HG03439 (cell line): ENCODE measurements around the gene OR6C6.
"Not testable (repeated sequence)": the region's sequence is repeated elsewhere in the genome, so short reads cannot be mapped to it uniquely, and the experiment has no call there.

Experiments used
- ATAC-seq: cut with Tn5 transposase; IDR thresholded peaks from one replicate; pipeline ENCODE4 v1.9.1; 2021; ENCODE audit warnings: mild to moderate bottlenecking, moderate library complexity; ENCODE audit not compliant: unreplicated experiment

The OR6C6 gene

DNA sequence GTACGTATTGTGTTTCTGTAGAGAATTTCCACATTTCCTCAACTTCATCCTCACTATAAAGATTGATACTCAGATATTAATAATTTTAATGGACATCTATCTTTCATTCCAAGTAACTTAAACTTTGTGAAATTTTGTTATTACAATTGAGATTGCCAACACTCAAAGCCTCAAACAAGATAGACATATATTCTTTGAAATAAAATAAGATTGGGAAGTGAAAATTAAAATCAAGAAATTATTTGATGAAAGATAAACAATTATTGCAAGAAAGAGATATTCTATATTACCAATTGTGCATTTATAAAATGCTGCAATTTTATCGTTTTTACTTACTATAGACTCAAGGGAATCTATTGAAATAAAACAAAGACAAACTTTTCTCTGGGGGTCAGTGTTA is at the start of gene OR6C6:
Gene OR6C6, minus strand, starts transcription at position 101 of the 400 bp plus-strand sequence. CDS start 1,337 bp downstream, outside the sequence.
- ATAC-seq = no peak

DNA sequence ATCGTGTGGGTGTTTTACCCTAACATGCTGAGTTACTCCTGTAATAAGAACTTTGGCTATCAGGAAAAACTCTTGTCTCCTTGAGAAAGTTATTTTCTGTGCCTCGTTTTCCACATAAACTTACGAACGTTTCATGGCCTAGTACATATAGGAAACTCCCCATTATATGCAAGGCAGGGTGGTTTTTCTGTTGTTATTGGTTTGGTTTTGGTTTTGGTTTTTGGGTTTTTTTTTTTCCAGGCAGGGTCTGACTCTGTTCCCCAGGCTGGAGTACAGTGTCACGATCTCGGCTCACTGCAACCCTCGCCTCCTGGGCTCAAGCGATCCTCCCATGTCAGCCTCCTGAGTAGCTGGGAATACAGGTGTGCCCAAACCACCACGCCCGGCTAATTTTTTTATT is 39.6 kb upstream of the OR6C6 start:
- no peak for ATAC-seq

DNA sequence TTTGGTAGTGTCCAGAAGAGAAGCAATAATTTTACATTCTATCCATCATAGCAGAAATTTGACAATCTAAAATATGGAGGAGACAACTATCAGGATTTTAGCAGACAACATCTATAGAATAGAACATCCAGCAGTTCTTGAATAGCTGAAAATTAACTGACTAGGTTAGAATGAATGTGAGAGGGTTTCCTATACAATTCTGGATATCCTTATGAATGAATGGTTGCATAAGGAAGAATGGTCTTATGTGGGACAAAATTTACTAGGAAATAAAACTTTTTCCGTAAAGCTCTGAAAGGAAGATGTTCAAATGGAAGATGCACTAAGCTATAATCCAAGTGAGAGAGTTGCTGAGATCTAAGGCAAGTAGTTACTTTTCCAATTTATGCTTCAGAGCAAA is 34.1 kb upstream of the OR6C6 start, which contains the start of gene OR6C3:
Gene OR6C3, plus strand, starts transcription at position 301 of the 400 bp plus-strand sequence. CDS start 955 bp downstream, outside the sequence.
- no peak for ATAC-seq

DNA sequence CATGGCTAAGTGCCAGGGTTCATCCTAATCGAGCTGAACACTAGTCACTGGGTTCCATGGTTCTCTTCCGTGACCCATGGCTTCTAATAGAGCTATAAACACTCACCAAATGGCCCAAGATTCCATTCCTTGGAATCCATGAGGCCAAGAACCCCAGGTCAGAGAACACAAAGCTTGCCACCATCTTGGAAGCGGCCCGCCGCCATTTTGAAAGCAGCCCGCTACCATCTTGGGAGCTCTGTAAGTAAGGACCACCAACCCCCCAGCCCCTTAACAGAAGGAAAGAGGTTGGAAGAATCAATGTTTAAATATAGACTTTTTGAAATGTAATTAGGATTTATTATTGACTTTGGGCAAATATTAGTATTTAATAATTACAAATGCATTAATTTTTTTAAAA is 29.4 kb upstream of the OR6C6 start:
- ATAC-seq = not testable (repeated sequence)

DNA sequence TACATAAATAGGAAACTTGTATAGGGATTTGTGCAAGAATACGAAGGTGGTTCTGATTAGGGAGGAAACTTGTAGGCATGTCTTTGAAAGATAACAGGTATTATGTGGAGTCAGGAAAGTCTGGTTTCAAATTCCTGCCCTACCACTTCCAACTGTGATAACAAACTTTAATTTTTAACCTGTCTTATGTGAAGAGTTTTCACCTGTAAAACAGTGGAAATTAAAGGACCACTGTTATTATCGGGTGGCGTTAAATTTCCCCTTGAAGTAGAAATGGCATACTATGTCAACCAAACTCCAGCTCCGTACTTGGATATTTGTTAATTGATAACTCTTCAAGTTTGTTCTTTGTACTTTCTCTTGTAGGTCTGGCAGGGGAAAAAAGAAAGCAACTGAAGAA is 23.8 kb upstream of the OR6C6 start:
- no peak for ATAC-seq

DNA sequence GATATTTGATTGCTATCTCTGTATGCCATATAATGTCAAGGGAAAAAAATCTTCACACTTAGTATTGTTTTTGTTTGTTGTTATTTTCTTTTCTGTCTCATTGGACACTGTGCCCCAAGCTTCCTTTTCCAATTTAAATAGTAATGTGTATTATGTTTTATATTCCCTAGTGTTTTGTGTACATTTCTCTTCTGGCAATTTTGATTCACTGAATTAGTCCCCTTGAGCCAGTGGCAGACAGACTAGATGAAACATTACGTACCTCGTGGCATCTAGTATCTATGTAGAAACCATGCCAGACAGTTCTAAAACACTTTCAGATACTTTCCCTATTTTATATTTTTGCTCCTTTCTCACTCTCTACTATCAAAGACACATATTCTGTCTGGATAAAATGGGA is 17.7 kb upstream of the OR6C6 start, which contains the start of gene OR6C1:
Gene OR6C1, plus strand, starts transcription at position 301 of the 400 bp plus-strand sequence. CDS start 6,257 bp downstream, outside the sequence.
- ATAC-seq = no peak

DNA sequence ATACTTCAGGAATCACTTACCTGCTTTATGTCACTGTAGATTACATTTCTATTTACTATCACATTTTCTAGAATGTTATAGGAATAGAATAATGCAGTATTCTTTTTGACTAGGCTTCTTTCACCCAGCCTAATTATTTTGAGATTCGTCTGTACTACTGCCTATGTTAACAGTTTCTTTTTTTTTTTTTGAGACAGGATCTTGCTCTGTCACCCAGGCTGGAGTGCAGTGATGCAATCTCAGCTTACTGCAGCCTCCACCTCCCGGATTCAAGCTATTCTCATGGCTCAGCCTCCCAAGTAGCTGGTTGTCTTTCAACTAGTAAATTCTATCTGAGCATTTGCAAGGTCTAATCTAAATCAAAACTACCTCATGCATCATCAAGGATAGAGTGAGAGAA is 6.4 kb downstream of the OR6C6 start:
- no peak for ATAC-seq

DNA sequence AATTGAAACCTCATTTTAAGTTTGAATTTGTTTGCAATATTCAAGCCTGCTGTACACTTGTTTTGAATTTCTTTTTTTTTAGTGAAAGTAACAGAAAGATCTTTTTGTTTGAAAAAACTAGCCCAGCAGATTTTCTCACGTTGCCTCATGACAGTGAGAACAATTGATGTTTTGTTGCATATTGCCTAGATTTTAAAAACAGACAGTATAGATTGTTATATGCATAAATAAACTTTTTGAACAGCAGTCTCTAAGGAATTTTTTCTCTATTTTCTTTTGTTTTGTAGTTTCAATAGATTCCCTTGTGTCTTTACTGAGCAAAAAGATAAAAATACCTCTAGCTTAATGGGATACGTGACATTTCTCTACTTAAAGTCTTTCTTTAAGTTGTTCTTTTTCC is 15.4 kb downstream of the OR6C6 start:
- ATAC-seq = no peak

DNA sequence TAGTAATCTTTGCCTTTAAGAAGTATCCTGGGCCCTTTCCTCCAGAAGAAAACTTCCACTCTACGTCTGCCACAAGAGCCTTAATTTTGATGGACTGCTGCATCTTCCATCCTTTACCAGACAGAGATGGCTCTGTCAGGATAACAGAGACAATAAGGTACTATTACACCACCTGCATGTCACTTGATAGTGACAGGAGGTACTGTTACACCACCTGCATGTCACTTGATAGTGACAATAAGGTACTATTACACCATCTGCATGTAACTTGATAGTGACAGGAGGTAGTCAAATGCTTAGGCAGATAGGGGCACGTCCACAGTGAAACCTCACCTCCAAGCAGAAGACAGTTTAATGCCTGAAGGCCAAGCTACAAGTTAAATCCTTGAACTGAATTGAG is 38.1 kb downstream of the OR6C6 start:
- no peak for ATAC-seq

DNA sequence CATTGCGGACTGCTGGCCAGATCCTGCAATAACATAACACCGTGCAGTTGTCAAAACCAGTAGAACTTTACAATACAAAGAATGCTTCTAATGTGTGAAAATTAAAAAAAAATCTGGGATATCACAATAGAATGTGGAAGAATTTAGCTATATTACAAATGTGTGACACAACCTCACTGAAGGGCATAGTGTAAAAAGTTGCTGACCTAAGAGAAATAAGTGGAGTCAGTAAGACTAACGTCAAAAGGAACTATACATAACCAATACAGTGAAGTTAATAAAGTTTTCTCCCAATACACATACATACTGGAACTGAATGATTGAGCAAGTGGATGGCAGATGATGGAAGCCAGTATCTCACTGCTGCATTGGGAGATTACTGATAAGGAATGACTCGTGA is 39.5 kb downstream of the OR6C6 start:
- ATAC-seq = no peak

DNA sequence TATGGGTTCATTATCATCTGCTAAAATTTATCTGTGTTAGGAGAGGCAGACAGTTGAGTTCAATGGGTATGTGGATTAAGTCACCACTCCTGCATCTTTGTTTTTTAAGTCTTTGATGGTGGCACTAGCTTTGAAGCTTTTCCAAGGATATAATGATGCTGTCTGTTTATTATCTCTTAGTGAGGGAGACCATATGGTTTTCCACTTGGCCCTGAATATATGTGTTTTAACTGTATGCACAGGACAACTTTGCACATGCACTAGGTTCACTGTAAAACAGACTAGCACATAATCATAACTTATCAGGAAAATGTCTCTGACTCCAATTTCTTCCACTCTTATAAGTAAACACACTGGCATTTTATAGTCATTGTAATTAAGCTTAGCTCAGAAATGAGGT is 43.1 kb downstream of the OR6C6 start:
- ATAC-seq = no peak

DNA sequence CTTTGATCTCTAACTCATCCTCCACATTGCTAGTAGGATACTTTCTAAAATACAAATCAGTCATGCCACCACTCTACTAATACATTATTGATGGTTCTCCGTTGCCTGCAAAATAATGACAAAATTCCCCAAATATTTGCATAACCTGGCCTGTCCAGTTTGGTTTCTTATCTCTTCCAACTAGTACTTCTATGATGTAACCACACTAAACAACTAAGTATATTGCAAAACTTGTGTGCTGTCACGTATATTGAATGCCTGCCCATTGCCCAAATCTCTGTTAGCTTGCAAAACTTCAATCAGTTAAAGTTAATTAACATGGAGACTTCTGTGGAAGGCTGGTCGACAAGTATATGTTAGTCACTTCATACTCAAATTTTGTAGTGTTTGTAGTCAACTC is 45.4 kb downstream of the OR6C6 start:
- no peak for ATAC-seq

DNA sequence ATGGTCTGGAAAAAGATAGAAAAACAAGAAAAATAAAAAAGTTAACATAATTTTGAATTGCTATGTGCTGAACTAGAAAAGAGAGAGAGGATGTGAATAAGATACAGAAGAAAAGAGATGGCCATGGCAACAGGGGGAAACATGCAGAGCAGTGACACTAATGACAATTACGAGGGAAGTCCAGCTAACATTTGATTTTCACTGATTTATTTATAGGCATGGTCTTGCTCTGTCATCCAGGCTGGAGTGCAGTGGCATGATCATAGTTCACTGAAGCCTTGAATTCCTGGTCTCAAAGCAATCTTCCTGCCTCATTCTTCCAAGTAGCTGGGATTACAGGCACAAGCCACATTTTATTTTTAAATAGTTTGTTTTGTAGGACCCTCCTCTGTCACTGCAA is 50.2 kb downstream of the OR6C6 start:
- ATAC-seq = no peak

DNA sequence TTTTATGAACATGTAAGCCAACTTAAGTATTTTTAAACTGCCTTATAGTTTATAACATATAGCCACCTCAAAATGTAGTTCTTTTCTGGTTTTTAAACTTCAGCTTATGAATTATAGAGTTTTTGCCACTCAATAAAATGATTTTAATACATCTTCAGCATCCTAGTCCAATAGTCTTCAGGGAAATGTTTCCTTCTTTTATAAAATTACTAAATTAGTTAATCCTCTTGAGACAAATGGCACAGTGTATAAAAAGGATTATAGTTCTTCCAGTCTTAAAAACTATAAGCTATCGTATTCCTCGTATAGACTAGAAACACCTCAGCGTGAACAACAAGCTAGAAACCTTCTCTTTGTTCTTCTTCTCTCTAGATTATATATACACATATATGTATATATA is 52.1 kb downstream of the OR6C6 start, which contains the start of gene OR6C74:
Gene OR6C74, plus strand, starts transcription at position 301 of the 400 bp plus-strand sequence. CDS start 2,679 bp downstream, outside the sequence.
- no peak for ATAC-seq
